K562 (cell line): ENCODE measurements around the gene SPIRE1. TPM values are rescaled to one million over a fixed set of nuclear protein-coding genes. Genes with fewer than 3 reads are reported as not detected.
A peak's percentile ranks its signal among the peaks of the same experiment; 100 is the strongest.

Source experiments
- ATAC-seq: fragments of 200-7000 bp; cut with Tn5 transposase; 3 replicates; pipeline ENCODE4 v1.9.1; 2020; ENCODE audit warnings: moderate library complexity
- BruUV-seq: library from RNA; stranded (reverse); fragments of 400-500 nt; replicated peaks from 2 replicates; lab custom pipeline; 2021; lab: Mats Ljungman, UMichigan
- CTCF ChIA-PET: fragments of 300-600 bp; formaldehyde crosslinking; extraction: SDS; loops from one replicate; lab custom pipeline; 2021; ENCODE audit warnings: low intra/inter-chr PET ratio; lab: Yijun Ruan, JAX
- POLR2A ChIA-PET: fragments of 300-600, 350-650 bp; sonication (Branson Sonifier 250); formaldehyde crosslinking; extraction: SDS; loops from one replicate; lab custom pipeline; 2021; ENCODE audit warnings: antibody characterized with exemption, inconsistent platforms; lab: Yijun Ruan, JAX
- DNase-seq, 4 experiments: peaks; one replicate each; pipeline versions ENCODE4 v3.0.0 to v3.0.0-alpha.2; 2011 to 2018; ENCODE audit warnings: low spot score in 3 of 4, mixed read lengths in 3 of 4; ENCODE audit errors: extremely low read depth in 1 of 4
- FAIRE-seq: peaks from 2 replicates; lab custom pipeline; 2011; peaks lifted over from hg19 to GRCh38; lab: Jason Lieb, UNC
- H2AFZ ChIP-seq: 2 replicates; pipeline ENCODE4 v1.6.0; 2011; ENCODE audit warnings: low read depth, low read length, control low read depth, inconsistent platforms
- H3K27ac ChIP-seq: fragments of 200-600 bp; 3 replicates; pipeline ENCODE4 v1.8.0; 2011; ENCODE audit warnings: low read depth, mild to moderate bottlenecking, control low read depth, inconsistent platforms, low read length, moderate library complexity, mixed read lengths; ENCODE audit errors: extremely low read depth
- H3K27me3 ChIP-seq, 2 experiments: fragments of 300-600 bp in 1 of 2; 2 replicates in 1 of 2; 3 replicates in 1 of 2; pipeline versions ENCODE4 v1.6.0 to v1.8.0; 2011; ENCODE audit warnings: inconsistent platforms in 2 of 2, low read length in 2 of 2, mild to moderate bottlenecking in 1 of 2, mixed read lengths in 1 of 2, moderate library complexity in 1 of 2; ENCODE audit not compliant: control insufficient read depth in 2 of 2, insufficient read depth in 2 of 2
- H3K36me3 ChIP-seq: fragments of 300-600 bp; 3 replicates; pipeline ENCODE4 v1.8.0; 2011; ENCODE audit warnings: mild to moderate bottlenecking, low read length, inconsistent platforms; ENCODE audit not compliant: control insufficient read depth, insufficient read depth
- H3K4me1 ChIP-seq, 2 experiments: fragments of 200-600 bp in 1 of 2; replicated peaks in 1 of 2; 2 replicates in 1 of 2; 3 replicates in 1 of 2; pipeline versions ENCODE4 v1.5.1 to v1.8.0; 2011; ENCODE audit warnings: inconsistent platforms in 2 of 2, low read length in 2 of 2, mild to moderate bottlenecking in 1 of 2, mixed read lengths in 1 of 2, moderate library complexity in 1 of 2; ENCODE audit not compliant: control insufficient read depth in 2 of 2, insufficient read depth in 2 of 2
- H3K4me2 ChIP-seq: 2 replicates; pipeline ENCODE4 v1.6.1; 2011; ENCODE audit warnings: low read length, control low read depth, inconsistent platforms, mixed read lengths; ENCODE audit not compliant: insufficient read depth
- H3K4me3 ChIP-seq: fragments of 200-600 bp; sonication (generic), shearing (Covaris generic); 2 replicates; pipeline ENCODE4 v1.5.1; 2016; ENCODE audit warnings: control low read depth, inconsistent platforms
- H3K79me2 ChIP-seq: fragments of 200-600 bp; 3 replicates; pipeline ENCODE4 v1.8.0; 2011; ENCODE audit warnings: low read length, inconsistent platforms; ENCODE audit not compliant: control insufficient read depth, insufficient read depth
- H3K9ac ChIP-seq, 2 experiments: 2 replicates each; pipeline versions ENCODE4 v1.6.0 to v1.6.1; 2011; ENCODE audit warnings: low read depth in 2 of 2, low read length in 2 of 2, control low read depth in 1 of 2, inconsistent platforms in 1 of 2, mild to moderate bottlenecking in 1 of 2, mixed read lengths in 1 of 2; ENCODE audit not compliant: insufficient read depth in 1 of 2
- H3K9me1 ChIP-seq: one replicate; pipeline ENCODE4 v1.6.0; 2011; ENCODE audit warnings: inconsistent platforms, mild to moderate bottlenecking, low read length, moderate library complexity; ENCODE audit not compliant: control insufficient read depth, insufficient read depth
- H3K9me3 ChIP-seq: replicated peaks from 2 replicates; pipeline ENCODE4 v1.5.1; 2011; ENCODE audit warnings: low read depth, low read length, inconsistent platforms; ENCODE audit not compliant: control insufficient read depth, insufficient read depth
- H4K20me1 ChIP-seq: replicated peaks from 2 replicates; pipeline ENCODE4 v1.6.1; 2011; ENCODE audit warnings: low read length, inconsistent platforms, mixed read lengths; ENCODE audit not compliant: control insufficient read depth, insufficient read depth
- ADNP ChIP-seq: fragments of 200-800 bp; sonication (Bioruptor generic); IDR thresholded peaks from 2 replicates; pipeline ENCODE4 v1.6.1; 2016; ENCODE audit warnings: missing genetic modification characterization, missing compliant biosample characterization
- BRF1 ChIP-seq: IDR thresholded peaks from 3 replicates; pipeline ENCODE4 v1.6.1; 2011; ENCODE audit warnings: borderline replicate concordance, mild to moderate bottlenecking; ENCODE audit not compliant: insufficient read length; ENCODE audit errors: extremely low read depth
- CBFB ChIP-seq: sonication (generic); formaldehyde crosslinking; IDR thresholded peaks from 2 replicates; pipeline ENCODE4 v1.4.0; 2020; ENCODE audit warnings: mild to moderate bottlenecking, missing genetic modification reagents
- FOXJ3 ChIP-seq: sonication (generic); formaldehyde crosslinking; IDR thresholded peaks from 2 replicates; pipeline ENCODE4 v1.4.0; 2020; ENCODE audit warnings: mild to moderate bottlenecking, missing genetic modification reagents
- GTF2E2 ChIP-seq: fragments of 200-800 bp; sonication (Bioruptor generic); IDR thresholded peaks from 2 replicates; pipeline ENCODE4 v1.6.1; 2016; ENCODE audit warnings: missing genetic modification characterization, missing compliant biosample characterization
- MBD1 ChIP-seq: fragments of 250-450 bp; sonication (Bioruptor Pico); IDR thresholded peaks from 2 replicates; pipeline ENCODE4 v1.8.0; 2022; ENCODE audit warnings: inconsistent platforms
- MEIS2 ChIP-seq: fragments of 450-650 bp; IDR thresholded peaks from 2 replicates; pipeline ENCODE4 v1.6.1; 2014; ENCODE audit warnings: mild to moderate bottlenecking; ENCODE audit not compliant: partially characterized antibody
- SIN3A ChIP-seq, 2 experiments: fragments of 150-350 bp in 1 of 2; IDR thresholded peaks; 2 replicates each; pipeline ENCODE4 v1.6.1; 2011 to 2016; ENCODE audit warnings: borderline replicate concordance in 2 of 2, low read depth in 2 of 2, low read length in 2 of 2, mild to moderate bottlenecking in 2 of 2, moderate library complexity in 2 of 2; ENCODE audit not compliant: control insufficient read depth in 1 of 2
- SMARCA4 ChIP-seq: fragments of 450-650 bp; IDR thresholded peaks from 2 replicates; pipeline ENCODE4 v1.6.1; 2016
- TAF1 ChIP-seq: IDR thresholded peaks from 2 replicates; pipeline ENCODE4 v1.6.1; 2011; ENCODE audit warnings: mild to moderate bottlenecking, low read length, moderate library complexity; ENCODE audit not compliant: insufficient read depth, control insufficient read depth, severe bottlenecking; ENCODE audit errors: extremely low read depth
- WHSC1 ChIP-seq: IDR thresholded peaks from one replicate; pipeline ENCODE4 v1.6.1; 2012; ENCODE audit warnings: low read length, control low read depth, inconsistent platforms
- ZNF584 ChIP-seq: fragments of 200-800 bp; sonication (Bioruptor generic); IDR thresholded peaks from 2 replicates; pipeline ENCODE4 v1.6.1; 2016; ENCODE audit warnings: low read depth, mild to moderate bottlenecking, missing genetic modification characterization, missing compliant biosample characterization
- ZNF764 ChIP-seq: fragments of 250-450 bp; sonication (Bioruptor Pico); IDR thresholded peaks from 2 replicates; pipeline ENCODE4 v1.4.0; 2020; ENCODE audit warnings: low read depth, mild to moderate bottlenecking, moderate library complexity
- WGBS: fragments of 100-300 bp; shearing (Covaris generic); methylation state at CpG from one replicate; pipeline ENCODE4 v1.1.6; 2016; ENCODE audit warnings: low coverage, mixed read lengths; ENCODE audit not compliant: insufficient coverage; ENCODE audit errors: missing lambda C conversion rate; 5-methylcytosine and 5-hydroxymethylcytosine counted together
- in situ Hi-C: fragments of 300-500 bp; cut with MboI; formaldehyde crosslinking; loops from 4 replicates; pipeline ENCODE4 v1.15.0; 2018; ENCODE audit warnings: inconsistent platforms, mixed read lengths
- intact Hi-C: fragments of 100-400 bp; cut with micrococcal nuclease; formaldehyde crosslinking; loops from 2 replicates; pipeline ENCODE4 v1.14.2; 2022
- polyA plus RNA-seq, 8 experiments: library from polyadenylated mRNA; depleted of rRNA in 4 of 8; stranded (reverse) in 5 of 8; unstranded in 3 of 8; fragments of >200 nt; fragmentation: Nextera tagmentation in 2 of 8; fragmentation: Illumina TruSeq in 1 of 8; extraction: Ambion mirVana in 2 of 8; extraction: Trizol in 1 of 8; gene quantifications; 2 replicates each; pipeline versions ENCODE4 v1.2.1 to v1.2.3, GENCODE V29; 2011 to 2014; ENCODE audit warnings: inconsistent platforms in 1 of 8, missing spikeins in 1 of 8
- total RNA-seq, 7 experiments: library from RNA; depleted of rRNA in 6 of 7; stranded (reverse); fragments of >200 nt in 6 of 7; fragmentation: Illumina TruSeq in 2 of 7; extraction: Trizol in 2 of 7; gene quantifications; 2 replicates each; pipeline versions ENCODE4 v1.2.1 to v1.2.3, GENCODE V29; 2011 to 2021; ENCODE audit warnings: low replicate concordance in 1 of 7
- TF ChIP-seq, protein P1 (sequence below), 2 experiments: IDR thresholded peaks in 1 of 2; conservative IDR thresholded peaks in 1 of 2; 2 replicates each; pipeline ENCODE4 v1.6.1; 2016; ENCODE audit warnings: low read depth in 2 of 2, mild to moderate bottlenecking in 1 of 2, missing compliant biosample characterization in 1 of 2, missing genetic modification characterization in 1 of 2, moderate library complexity in 1 of 2
- TF ChIP-seq, protein P2 (sequence below): fragments of 200-800 bp; sonication (Bioruptor generic); IDR thresholded peaks from 2 replicates; pipeline ENCODE4 v1.6.1; 2017; ENCODE audit warnings: missing genetic modification characterization, missing compliant biosample characterization

Gene SPIRE1
- total and polyA plus RNA-seq, 9 of the 15 experiments (the other 6 are each of a cell fraction or from before 2014, with no cell fraction given) = 2.9 to 14.0 (median 10.2) TPM

- H3K4me3 ChIP-seq = no peak overlapping the region
- H4K20me1 ChIP-seq = no peaks in the 10 kb centered on the region
- no peaks in the 10 kb centered on the region for H3K9me3 ChIP-seq
- H3K4me1 ChIP-seq = peaks cover 4 to 8% of the 10 kb centered on the region in 2 experiments; a peak in 3 of 5 replicates
- no TSS peak for BruUV-seq
- ATAC-seq (peak; percentile 53), FAIRE-seq (peak; percentile 26), DNase-seq (no peak)
- no peaks in the 10 kb centered on the region; the same call in 2 of the 3 replicates for H3K79me2 ChIP-seq
- no peaks in the 10 kb centered on the region for H3K36me3 ChIP-seq
- H3K9ac ChIP-seq = no peak overlapping the region
- ChIA-PET CTCF (no interaction called here), POLR2A (no interaction called here)
- in situ Hi-C loops = no loop called here
- 17% methylated on average over 3 of the region's 3 CpGs for WGBS
- no peak overlapping the region for H2AFZ ChIP-seq
- H3K27ac ChIP-seq = no peak overlapping the region
- no peaks in the 10 kb centered on the region for H3K27me3 ChIP-seq
- intact Hi-C loops = no loop called here
- no peak overlapping the region for H3K4me2 ChIP-seq
- H3K9me1 ChIP-seq = no peaks in the 10 kb centered on the region
- no peak for TF ChIP-seq GTF2E2
- TF ChIP-seq CBFB = no peak
- TF ChIP-seq, protein P1, sequence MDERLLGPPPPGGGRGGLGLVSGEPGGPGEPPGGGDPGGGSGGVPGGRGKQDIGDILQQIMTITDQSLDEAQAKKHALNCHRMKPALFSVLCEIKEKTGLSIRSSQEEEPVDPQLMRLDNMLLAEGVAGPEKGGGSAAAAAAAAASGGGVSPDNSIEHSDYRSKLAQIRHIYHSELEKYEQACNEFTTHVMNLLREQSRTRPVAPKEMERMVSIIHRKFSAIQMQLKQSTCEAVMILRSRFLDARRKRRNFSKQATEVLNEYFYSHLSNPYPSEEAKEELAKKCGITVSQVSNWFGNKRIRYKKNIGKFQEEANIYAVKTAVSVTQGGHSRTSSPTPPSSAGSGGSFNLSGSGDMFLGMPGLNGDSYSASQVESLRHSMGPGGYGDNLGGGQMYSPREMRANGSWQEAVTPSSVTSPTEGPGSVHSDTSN (CRISPR knock-in tag; IDR thresholded peaks at IDR 0.05; ENCODE audit: low read depth) = no peak
- TF ChIP-seq, protein P1 (tag; conservative IDR thresholded peaks at IDR 0.05; ENCODE audit: low read depth) = peak; percentile 48
- TF ChIP-seq, protein P2, sequence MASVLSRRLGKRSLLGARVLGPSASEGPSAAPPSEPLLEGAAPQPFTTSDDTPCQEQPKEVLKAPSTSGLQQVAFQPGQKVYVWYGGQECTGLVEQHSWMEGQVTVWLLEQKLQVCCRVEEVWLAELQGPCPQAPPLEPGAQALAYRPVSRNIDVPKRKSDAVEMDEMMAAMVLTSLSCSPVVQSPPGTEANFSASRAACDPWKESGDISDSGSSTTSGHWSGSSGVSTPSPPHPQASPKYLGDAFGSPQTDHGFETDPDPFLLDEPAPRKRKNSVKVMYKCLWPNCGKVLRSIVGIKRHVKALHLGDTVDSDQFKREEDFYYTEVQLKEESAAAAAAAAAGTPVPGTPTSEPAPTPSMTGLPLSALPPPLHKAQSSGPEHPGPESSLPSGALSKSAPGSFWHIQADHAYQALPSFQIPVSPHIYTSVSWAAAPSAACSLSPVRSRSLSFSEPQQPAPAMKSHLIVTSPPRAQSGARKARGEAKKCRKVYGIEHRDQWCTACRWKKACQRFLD (CRISPR knock-in tag) = 0 out of 2 replicates have a peak, but pooled peaks have one; percentile 30
- no peak for TF ChIP-seq SMARCA4
- TF ChIP-seq ZNF584 = no peak
- no peak for TF ChIP-seq BRF1
- TF ChIP-seq ZNF764 = no peak
- TF ChIP-seq MBD1 (CRISPR knock-in tag) = no peak
- no peak for TF ChIP-seq SIN3A (IDR thresholded peaks at IDR 0.05; ENCODE audit: borderline replicate concordance in 2 of 2, control insufficient read depth in 1 of 2, low read depth in 2 of 2, low read length in 2 of 2)
- TF ChIP-seq FOXJ3 = no peak
- TF ChIP-seq MEIS2 = peak; percentile 57
- TF ChIP-seq ADNP (tag) = no peak
- TF ChIP-seq WHSC1 = no peak
- no peak for TF ChIP-seq TAF1
Measured at GRCh38 chr18:12604445-12605007, 53.4 kb downstream of the SPIRE1 start.
